HG03097 (cell line): Measurements from ENCODE around the gene TNFSF4.
"Not testable (repeated sequence)": the region's sequence is repeated elsewhere in the genome, so short reads cannot be mapped to it uniquely, and the experiment has no call there.

Experiments used
- ATAC-seq: cut with Tn5 transposase; IDR thresholded peaks from one replicate; pipeline ENCODE4 v1.9.1; 2021; ENCODE audit not compliant: unreplicated experiment, low FRiP score

The TNFSF4 gene

GRCh38 chr1:173168941-173169340, 38.2 kb downstream of the TNFSF4 start:
- no peak for ATAC-seq

GRCh38 chr1:173164686-173165085, 42.4 kb downstream of the TNFSF4 start:
- ATAC-seq, result no peak

DNA sequence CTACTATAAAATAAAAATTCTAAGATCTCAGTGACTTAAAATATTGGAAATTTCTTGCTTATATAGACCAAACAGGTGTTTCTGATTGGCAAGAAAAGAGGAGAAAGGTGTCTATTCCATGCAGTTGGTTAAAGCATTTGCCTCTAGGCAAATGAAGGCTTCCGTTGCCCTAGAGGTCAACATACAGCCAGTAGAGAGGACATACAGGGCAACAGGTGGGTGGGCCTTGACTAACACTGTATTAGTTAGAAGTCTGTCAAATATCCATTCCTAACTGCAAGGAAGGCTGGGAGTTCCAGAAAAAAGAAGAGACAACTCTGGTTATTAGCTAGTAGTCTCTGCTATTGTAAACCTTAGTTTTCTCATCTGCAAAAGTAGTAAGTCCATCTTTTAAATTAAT, 43.0 kb downstream of the TNFSF4 start:
- no peak for ATAC-seq

GRCh38 chr1:173163222-173163621, 43.9 kb downstream of the TNFSF4 start:
- no peak for ATAC-seq

DNA sequence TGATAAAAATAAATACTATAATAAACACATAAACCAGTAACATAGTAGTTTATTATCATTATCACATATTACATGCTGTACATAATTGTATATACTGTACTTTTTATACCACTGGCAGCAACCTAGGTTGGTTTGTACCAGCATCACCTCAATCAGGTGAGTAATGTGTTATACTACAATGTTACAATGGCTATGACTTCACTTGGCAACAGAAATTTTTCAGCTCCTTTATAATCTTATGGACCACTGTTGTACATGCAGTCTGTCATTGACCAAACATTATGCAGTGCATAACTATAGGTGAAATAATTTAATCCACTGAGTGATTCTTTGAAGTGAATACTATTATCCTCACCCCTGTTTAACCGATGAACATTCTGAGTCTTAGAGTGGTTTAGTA, 44.5 kb downstream of the TNFSF4 start:
- ATAC-seq, result no peak

- ATAC-seq, result no peak
Measured at GRCh38 chr1:173161510-173162221, 45.5 kb downstream of the TNFSF4 start.

GRCh38 chr1:173153964-173154363, 53.2 kb downstream of the TNFSF4 start:
- not testable (repeated sequence) for ATAC-seq

GRCh38 chr1:173153503-173153902, 53.6 kb downstream of the TNFSF4 start:
- ATAC-seq, result no peak

DNA sequence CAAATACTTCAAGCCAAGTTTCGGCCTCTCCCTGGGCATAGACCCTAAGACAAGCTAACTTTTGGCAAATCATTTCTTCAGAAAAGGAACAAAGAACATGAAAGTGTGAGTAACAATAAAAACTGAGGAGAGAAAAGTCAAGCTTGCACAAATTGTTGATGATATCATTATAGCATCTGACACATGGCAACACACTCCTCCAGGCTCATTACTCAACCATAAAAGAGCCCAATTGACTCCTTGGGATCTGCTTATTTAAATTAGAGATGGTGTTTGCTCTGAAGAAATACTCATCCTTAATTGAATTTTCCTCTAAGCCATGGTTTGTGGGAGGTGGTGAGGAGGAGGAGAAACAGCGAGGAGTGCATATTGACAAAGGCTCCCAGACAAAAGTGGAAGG, 54.5 kb downstream of the TNFSF4 start:
- ATAC-seq, result no peak

GRCh38 chr1:173150795-173151194, 56.3 kb downstream of the TNFSF4 start:
- no peak for ATAC-seq

DNA sequence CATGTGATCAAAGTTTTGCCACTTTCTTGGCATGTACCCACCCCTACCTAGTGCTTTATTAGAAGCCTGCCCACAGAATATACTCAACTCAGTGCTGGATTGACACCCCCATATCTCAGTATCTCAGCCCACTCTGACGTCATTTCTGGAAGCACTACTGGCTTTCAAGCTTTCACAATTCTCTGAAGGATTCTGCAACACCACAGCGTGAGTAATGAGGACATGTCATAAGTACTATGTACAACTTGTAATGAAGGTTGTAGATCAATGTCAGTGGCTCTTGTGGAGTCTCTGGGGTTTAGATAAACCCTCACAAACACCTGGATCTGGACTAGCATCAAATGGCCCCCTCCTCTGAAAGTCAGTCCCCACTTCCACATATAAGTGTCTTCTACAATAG, 57.2 kb downstream of the TNFSF4 start:
- ATAC-seq, result no peak

DNA sequence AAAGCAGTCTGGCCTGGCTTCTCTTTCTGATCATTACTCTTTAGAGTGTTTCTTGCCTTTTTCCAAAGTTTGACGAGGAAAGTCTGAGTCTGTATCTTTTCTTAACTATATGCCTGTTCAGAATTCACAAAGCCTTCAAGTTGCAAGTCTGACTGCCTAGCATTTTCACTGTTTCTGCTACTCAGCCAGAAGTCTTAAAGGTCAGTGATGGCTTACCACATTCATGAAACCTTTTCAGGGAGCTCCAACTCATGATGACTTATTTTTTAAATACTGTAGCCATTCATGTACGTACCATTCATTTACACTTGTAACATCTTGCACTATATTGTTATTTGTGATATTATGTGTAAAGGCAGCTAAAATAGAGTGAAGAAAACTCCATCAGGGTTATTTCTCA, 58.2 kb downstream of the TNFSF4 start:
- ATAC-seq, result no peak

DNA sequence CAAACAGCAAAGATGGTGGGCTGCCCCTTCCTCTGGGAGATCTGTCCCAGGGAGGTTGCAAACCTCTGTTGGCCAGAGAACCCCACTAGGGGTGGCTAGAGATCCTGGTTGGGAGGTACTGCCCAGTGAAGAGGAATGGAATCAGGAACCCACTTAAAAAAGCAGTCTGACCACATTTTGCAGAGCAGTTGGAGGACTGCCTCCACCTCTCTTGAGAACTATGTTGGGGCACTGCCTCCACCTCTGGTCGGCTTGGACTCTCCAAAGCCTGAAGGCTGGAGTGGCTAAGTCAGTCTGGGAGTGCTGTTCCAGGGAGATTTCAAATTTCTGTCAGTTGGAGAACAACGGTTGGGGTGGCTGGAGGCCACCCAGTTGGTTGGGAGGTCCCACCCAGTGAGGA, 58.6 kb downstream of the TNFSF4 start:
- ATAC-seq, result no peak

GRCh38 chr1:173140733-173141132, 66.4 kb downstream of the TNFSF4 start:
- ATAC-seq, result no peak

GRCh38 chr1:173139706-173140105, 67.4 kb downstream of the TNFSF4 start:
- ATAC-seq, result no peak

GRCh38 chr1:173137107-173137706, 69.9 kb downstream of the TNFSF4 start:
- ATAC-seq, result no peak

GRCh38 chr1:173134800-173135199, 72.3 kb downstream of the TNFSF4 start:
- ATAC-seq, result no peak

DNA sequence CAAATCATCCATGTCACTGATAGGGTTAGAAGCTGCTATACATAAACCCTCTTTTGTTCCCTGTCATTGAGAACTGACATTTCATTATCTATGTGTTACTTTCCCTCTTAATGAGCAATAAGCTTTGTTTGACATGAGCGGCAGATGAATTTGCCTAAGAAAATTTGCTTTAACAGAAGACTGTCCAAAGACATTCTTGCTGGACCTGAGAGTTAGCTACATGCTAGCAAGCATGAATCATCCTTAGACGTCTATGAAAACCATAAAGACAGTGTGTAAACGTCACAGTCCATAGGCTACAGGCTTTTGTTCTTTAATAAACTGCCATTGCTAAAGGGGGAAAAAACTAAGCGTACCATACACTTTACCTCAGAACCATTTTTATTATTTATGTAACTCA, 73.1 kb downstream of the TNFSF4 start:
- no peak for ATAC-seq
